ENCODE data around the gene NKAIN1.
"Not testable (repeated sequence)": the region's sequence is repeated elsewhere in the genome, so short reads cannot be mapped to it uniquely, and the experiment has no call there.

NKAIN1 gene

GRCh38 chr1:31195267-31195666 is 44.4 kb downstream of the NKAIN1 start:
- not testable (repeated sequence) for DNase-seq

GRCh38 chr1:31193729-31194128 is 46.0 kb downstream of the NKAIN1 start:
- DNase-seq, result no peak

GRCh38 chr1:31191281-31191680 is 48.4 kb downstream of the NKAIN1 start:
- no peak for DNase-seq

- DNase-seq, result no peak
Measured at GRCh38 chr1:31189696-31190674, 49.7 kb downstream of the NKAIN1 start.

GRCh38 chr1:31183927-31184554 is 55.6 kb downstream of the NKAIN1 start:
- DNase-seq, result peak in 2 of 5 donors; percentile 18 to 21

GRCh38 chr1:31183126-31183525 is 56.6 kb downstream of the NKAIN1 start:
- no peak for DNase-seq

- DNase-seq, result peak in 4 of 5 donors; percentile 28 to 30 (median 28)
Measured at GRCh38 chr1:31182352-31182751, 57.3 kb downstream of the NKAIN1 start.

GRCh38 chr1:31181515-31182343 is 58.0 kb downstream of the NKAIN1 start:
- DNase-seq, result peak in 2 of 5 donors; percentile 13 to 34

GRCh38 chr1:31180338-31180737 is 59.3 kb downstream of the NKAIN1 start:
- DNase-seq, result no peak

GRCh38 chr1:31176291-31176690 is 63.4 kb downstream of the NKAIN1 start:
- not testable (repeated sequence) for DNase-seq

GRCh38 chr1:31170486-31170735 is 69.3 kb downstream of the NKAIN1 start:
- no peak for DNase-seq

GRCh38 chr1:31166462-31166861 is 73.2 kb downstream of the NKAIN1 start:
- DNase-seq, result no peak

GRCh38 chr1:31164291-31164690 is 75.4 kb downstream of the NKAIN1 start:
- DNase-seq, result no peak

- DNase-seq, result no peak
Measured at GRCh38 chr1:31163866-31164265, 75.8 kb downstream of the NKAIN1 start.

GRCh38 chr1:31161571-31161970 is 78.1 kb downstream of the NKAIN1 start:
- DNase-seq, result no peak

GRCh38 chr1:31159869-31160611 is 79.6 kb downstream of the NKAIN1 start:
- no peak for DNase-seq

GRCh38 chr1:31159323-31159722 is 80.4 kb downstream of the NKAIN1 start:
- no peak for DNase-seq

- peak; percentile 34 to 67 (median 41) for DNase-seq
Measured at GRCh38 chr1:31155216-31155806, 84.4 kb downstream of the NKAIN1 start.

GRCh38 chr1:31154632-31155215 is 85.0 kb downstream of the NKAIN1 start:
- peak; percentile 39 to 71 (median 53) for DNase-seq

GRCh38 chr1:31154000-31154631 is 85.6 kb downstream of the NKAIN1 start:
- DNase-seq, result no peak

GRCh38 chr1:31153423-31153822 is 86.3 kb downstream of the NKAIN1 start:
- no peak for DNase-seq

Data from T-helper 1 cell (primary cell).